Mammary epithelial cell (primary cell): ENCODE data around the gene SYTL1.
"Not testable (repeated sequence)": the region's sequence is repeated elsewhere in the genome, so short reads cannot be mapped to it uniquely, and the experiment has no call there.

Experiments used
- CTCF ChIP-seq, 2 donors: IDR thresholded peaks in 1 of 2; conservative IDR thresholded peaks in 1 of 2; 2 replicates each; pipeline ENCODE4 v1.5.1; 2011 to 2012; ENCODE audit warnings: inconsistent platforms in 2 of 2, low read length in 2 of 2, mild to moderate bottlenecking in 2 of 2, control low read depth in 1 of 2, low read depth in 1 of 2; ENCODE audit not compliant: insufficient read depth in 1 of 2; ENCODE audit errors: extremely low read depth in 1 of 2
- EZH2 ChIP-seq: IDR thresholded peaks from 2 replicates; pipeline ENCODE4 v1.6.1; 2012; ENCODE audit warnings: low read length, inconsistent platforms, borderline replicate concordance

- TF ChIP-seq CTCF (conservative IDR thresholded peaks at IDR 0.05 in 1 of 2, IDR thresholded peaks at IDR 0.05 in 1 of 2; ENCODE audit: extremely low read depth in 1 of 2, insufficient read depth in 1 of 2, low read depth in 1 of 2, low read length in 2 of 2); EZH2: not testable (repeated sequence)
Measured at GRCh38 chr1:27384797-27385196, 43.0 kb downstream of the SYTL1 start.
